ENCODE results near the gene RILPL1. TPM values are rescaled to one million over a fixed set of nuclear protein-coding genes. Genes with fewer than 3 reads are reported as not detected.
"Not testable (repeated sequence)": the region's sequence is repeated elsewhere in the genome, so short reads cannot be mapped to it uniquely, and the experiment has no call there.

RILPL1 gene
- total RNA-seq, 2 experiments from 2014 or later: 1.4 to 1.6 TPM

- no peaks in the 10 kb centered on the region for H3K9me3 Mint-ChIP-seq
- no peak overlapping the region for H3K27ac Mint-ChIP-seq
- no peak for DNase-seq
These were observed 42.5 kb downstream of the RILPL1 start for GRCh38 chr12:123491056-123491455.

GRCh38 chr12:123490089-123490488, 43.4 kb downstream of the RILPL1 start:
- Mint-ChIP-seq H3K27me3 (no peaks in the 10 kb centered on the region), H3K4me1 (peaks cover 3% of the 10 kb centered on the region), H3K27ac (no peak overlapping the region), H3K9me3 (no peaks in the 10 kb centered on the region), H3K36me3 (no peaks in the 10 kb centered on the region), H3K4me3 (no peak overlapping the region)
- DNase-seq: no peak

More at GRCh38 chr12:123491056-123491455, 42.5 kb downstream of the RILPL1 start:
- H3K36me3 Mint-ChIP-seq: no peaks in the 10 kb centered on the region
- no peaks in the 10 kb centered on the region for H3K4me1 Mint-ChIP-seq
- no peaks in the 10 kb centered on the region for H3K27me3 Mint-ChIP-seq
- no peak overlapping the region for H3K4me3 Mint-ChIP-seq

GRCh38 chr12:123489580-123489979, 43.9 kb downstream of the RILPL1 start:
- Mint-ChIP-seq H3K4me3 (no peak overlapping the region), H3K27me3 (no peaks in the 10 kb centered on the region), H3K9me3 (no peaks in the 10 kb centered on the region), H3K4me1 (peaks cover 8% of the 10 kb centered on the region), H3K27ac (no peak overlapping the region), H3K36me3 (no peaks in the 10 kb centered on the region)
- no peak for DNase-seq

GRCh38 chr12:123488539-123489230, 44.8 kb downstream of the RILPL1 start:
- Mint-ChIP-seq H3K4me1 (peaks cover 17% of the 10 kb centered on the region), H3K27ac (no peak overlapping the region), H3K36me3 (no peaks in the 10 kb centered on the region), H3K27me3 (no peaks in the 10 kb centered on the region), H3K4me3 (no peak overlapping the region), H3K9me3 (no peaks in the 10 kb centered on the region)
- no peak for DNase-seq

- H3K4me1 Mint-ChIP-seq: peaks cover 22% of the 10 kb centered on the region
- H3K36me3 Mint-ChIP-seq: no peaks in the 10 kb centered on the region
- no peak for DNase-seq
- no peaks in the 10 kb centered on the region for H3K27me3 Mint-ChIP-seq
- no peak overlapping the region for H3K4me3 Mint-ChIP-seq
- H3K27ac Mint-ChIP-seq: no peak overlapping the region
- no peaks in the 10 kb centered on the region for H3K9me3 Mint-ChIP-seq
These were observed 46.1 kb downstream of the RILPL1 start for GRCh38 chr12:123487428-123487827.

- DNase-seq: no peak
- Mint-ChIP-seq H3K4me1 (peaks cover 22% of the 10 kb centered on the region), H3K4me3 (no peak overlapping the region), H3K9me3 (no peaks in the 10 kb centered on the region), H3K27me3 (no peaks in the 10 kb centered on the region), H3K27ac (no peak overlapping the region), H3K36me3 (no peaks in the 10 kb centered on the region)
These were observed 47.8 kb downstream of the RILPL1 start for GRCh38 chr12:123485756-123486155.

- H3K27ac Mint-ChIP-seq: peak overlapping the region; percentile 75
- peaks cover 24% of the 10 kb centered on the region for H3K4me1 Mint-ChIP-seq
- no peaks in the 10 kb centered on the region for H3K27me3 Mint-ChIP-seq
- no peak overlapping the region for H3K4me3 Mint-ChIP-seq
- no peaks in the 10 kb centered on the region for H3K9me3 Mint-ChIP-seq
- DNase-seq: peak; percentile 10
- no peaks in the 10 kb centered on the region for H3K36me3 Mint-ChIP-seq
These were observed 49.8 kb downstream of the RILPL1 start for GRCh38 chr12:123483602-123484248.

GRCh38 chr12:123482876-123483275, 50.6 kb downstream of the RILPL1 start:
- Mint-ChIP-seq H3K4me3 (no peak overlapping the region), H3K36me3 (no peaks in the 10 kb centered on the region), H3K9me3 (no peaks in the 10 kb centered on the region), H3K4me1 (peaks cover 24% of the 10 kb centered on the region), H3K27me3 (no peaks in the 10 kb centered on the region), H3K27ac (no peak overlapping the region)
- no peak for DNase-seq

- H3K27me3 Mint-ChIP-seq, DNase-seq, H3K9me3 Mint-ChIP-seq, H3K4me3 Mint-ChIP-seq, H3K27ac Mint-ChIP-seq, H3K36me3 Mint-ChIP-seq: not testable (repeated sequence)
- H3K4me1 Mint-ChIP-seq: peaks cover 24% of the 10 kb centered on the region
These were observed 52.3 kb downstream of the RILPL1 start for GRCh38 chr12:123481251-123481650.

GRCh38 chr12:123479442-123480180, 53.9 kb downstream of the RILPL1 start:
- no peaks in the 10 kb centered on the region for H3K27me3 Mint-ChIP-seq
- no peak overlapping the region for H3K4me3 Mint-ChIP-seq
- peaks cover 26% of the 10 kb centered on the region for H3K4me1 Mint-ChIP-seq
- no peak overlapping the region for H3K27ac Mint-ChIP-seq
- DNase-seq: no peak
- H3K9me3 Mint-ChIP-seq: no peaks in the 10 kb centered on the region
- no peaks in the 10 kb centered on the region for H3K36me3 Mint-ChIP-seq

GRCh38 chr12:123478762-123479161, 54.8 kb downstream of the RILPL1 start:
- Mint-ChIP-seq H3K4me3 (no peak overlapping the region), H3K27ac (no peak overlapping the region), H3K4me1 (peaks cover 20% of the 10 kb centered on the region), H3K27me3 (no peaks in the 10 kb centered on the region), H3K36me3 (no peaks in the 10 kb centered on the region), H3K9me3 (no peaks in the 10 kb centered on the region)
- no peak for DNase-seq

- H3K4me3 Mint-ChIP-seq: no peak overlapping the region
- no peak for DNase-seq
- H3K27me3 Mint-ChIP-seq: no peaks in the 10 kb centered on the region
- H3K9me3 Mint-ChIP-seq: no peaks in the 10 kb centered on the region
- H3K27ac Mint-ChIP-seq: no peak overlapping the region
- no peaks in the 10 kb centered on the region for H3K36me3 Mint-ChIP-seq
- H3K4me1 Mint-ChIP-seq: peaks cover 14% of the 10 kb centered on the region
These were observed 55.5 kb downstream of the RILPL1 start for GRCh38 chr12:123478069-123478468.

GRCh38 chr12:123475246-123475703, 58.2 kb downstream of the RILPL1 start:
- Mint-ChIP-seq H3K4me3 (no peak overlapping the region), H3K27ac (peak overlapping the region; percentile 71)

GRCh38 chr12:123474485-123475245, 58.9 kb downstream of the RILPL1 start:
- peaks cover 13% of the 10 kb centered on the region for H3K4me1 Mint-ChIP-seq
- H3K27ac Mint-ChIP-seq: peak overlapping the region; percentile 71
- H3K36me3 Mint-ChIP-seq: no peaks in the 10 kb centered on the region
- no peak overlapping the region for H3K4me3 Mint-ChIP-seq
- DNase-seq: no peak
- no peaks in the 10 kb centered on the region for H3K9me3 Mint-ChIP-seq
- H3K27me3 Mint-ChIP-seq: no peaks in the 10 kb centered on the region

More at GRCh38 chr12:123475246-123475703, 58.2 kb downstream of the RILPL1 start:
- Mint-ChIP-seq H3K9me3 (no peaks in the 10 kb centered on the region), H3K36me3 (no peaks in the 10 kb centered on the region), H3K4me1 (peaks cover 14% of the 10 kb centered on the region), H3K27me3 (no peaks in the 10 kb centered on the region)
- no peak for DNase-seq

GRCh38 chr12:123472438-123472849, 61.1 kb downstream of the RILPL1 start:
- Mint-ChIP-seq H3K27me3 (no peaks in the 10 kb centered on the region), H3K4me1 (peaks cover 13% of the 10 kb centered on the region), H3K9me3 (no peaks in the 10 kb centered on the region), H3K27ac (no peak overlapping the region), H3K36me3 (no peaks in the 10 kb centered on the region), H3K4me3 (no peak overlapping the region)
- no peak for DNase-seq

All from activated naive CD8-positive, alpha-beta T cell treated with anti-CD3 and anti-CD28 coated beads for 36 hours (primary cell).